ENCODE results near the gene CNPY2.
"Not testable (repeated sequence)": the region's sequence is repeated elsewhere in the genome, so short reads cannot be mapped to it uniquely, and the experiment has no call there.

The CNPY2 gene

DNA sequence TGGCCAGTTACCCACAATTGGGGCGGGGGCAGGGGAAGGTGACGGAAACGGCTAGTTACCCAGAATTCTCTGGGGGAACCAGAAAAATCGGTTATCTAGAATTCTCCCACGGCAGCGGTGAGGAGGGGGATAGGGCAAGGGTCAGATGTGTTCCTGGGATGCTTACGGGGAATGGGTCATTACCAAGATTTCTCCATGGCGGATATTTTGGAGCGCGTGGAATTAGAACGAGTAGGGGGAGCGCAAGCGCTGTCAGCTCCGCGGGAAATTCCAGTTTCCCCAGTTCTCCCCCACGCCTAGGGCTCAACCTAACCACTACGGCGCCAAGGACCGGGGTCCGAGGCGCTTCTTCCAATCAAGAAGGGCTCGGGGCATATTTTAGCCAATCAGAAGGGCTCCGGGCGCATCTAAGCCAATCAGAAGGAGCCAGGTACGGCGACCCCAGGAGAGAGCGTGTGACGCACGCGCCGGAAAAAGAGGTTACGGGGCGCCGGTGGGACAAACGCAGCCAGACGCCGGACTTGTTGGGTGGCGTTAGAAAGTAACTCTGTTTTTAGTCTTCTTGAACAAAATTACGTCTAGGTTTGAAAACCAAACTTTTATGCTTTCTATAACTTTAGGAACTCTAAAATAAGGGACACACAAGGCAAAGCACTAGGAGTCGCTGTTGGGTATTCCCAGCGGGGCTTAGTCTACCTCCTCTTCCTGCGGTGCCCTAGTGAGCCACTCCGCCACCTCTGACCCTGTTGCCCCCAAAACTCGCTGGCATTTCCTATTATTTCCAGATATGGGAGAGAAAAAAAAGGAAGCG, 18.1 kb upstream of the CNPY2 start, which contains the start of gene PAN2:
Gene PAN2 (minus strand): TSS at position 322 of the 811 bp plus-strand sequence. CDS start 906 bp downstream, outside the sequence.
- peak; percentile 89 for DNase-seq

DNA sequence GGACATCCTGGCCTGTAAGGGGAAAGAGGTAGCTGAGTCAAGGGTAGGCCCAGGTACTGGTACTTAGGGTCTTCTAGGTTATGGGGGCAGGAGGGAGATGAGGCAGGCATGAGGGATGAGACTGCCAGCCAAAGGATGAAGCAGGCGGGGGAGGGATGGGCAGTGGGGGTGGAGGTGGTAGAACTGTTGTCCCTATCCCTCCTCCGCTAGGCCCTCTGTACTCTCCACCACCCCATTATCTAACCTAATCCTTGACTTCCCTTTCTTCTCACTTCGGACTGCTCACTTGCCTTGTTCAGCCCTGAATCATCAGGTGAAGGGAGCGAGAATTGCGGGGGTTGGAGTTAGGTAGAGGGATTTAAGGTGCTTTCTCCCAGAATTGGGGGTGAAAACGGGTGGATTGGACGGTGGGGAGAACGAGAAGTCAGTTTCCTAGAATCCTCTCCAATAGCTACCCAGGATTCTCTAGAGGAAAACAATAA, 17.4 kb upstream of the CNPY2 start:
- DNase-seq: no peak

DNA sequence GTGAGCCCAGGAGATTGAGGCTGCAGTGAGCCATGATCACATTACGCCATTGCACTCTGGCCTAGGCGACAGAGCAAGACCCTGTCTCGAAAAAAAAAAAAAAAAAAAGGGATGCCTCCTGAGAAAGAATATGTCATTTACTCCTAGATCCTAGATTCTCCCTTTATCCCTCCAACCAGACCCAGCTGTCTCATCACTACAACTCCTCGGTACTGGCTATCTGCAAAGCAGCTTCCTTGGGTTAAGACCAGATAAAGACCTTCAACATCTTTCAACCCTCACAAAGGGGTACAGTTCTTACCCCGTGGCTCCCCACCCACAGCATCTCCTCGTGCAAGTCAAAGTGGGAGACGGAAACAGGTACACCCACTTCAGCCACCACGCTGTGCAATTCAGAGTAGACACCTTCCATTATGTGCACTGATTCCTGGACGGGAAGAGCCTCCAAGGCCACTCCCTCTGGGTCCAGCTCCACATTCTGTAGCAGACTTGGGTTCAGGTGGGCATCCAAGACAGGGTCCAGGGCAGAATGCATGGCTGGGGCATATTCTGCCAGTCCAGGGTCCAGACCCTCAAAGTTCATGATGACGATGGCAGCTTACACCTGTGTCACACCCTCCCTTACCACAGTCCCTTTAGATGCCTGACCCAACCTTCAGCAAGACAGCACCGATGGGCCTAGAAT, 16.9 kb upstream of the CNPY2 start:
- DNase-seq: no peak

DNA sequence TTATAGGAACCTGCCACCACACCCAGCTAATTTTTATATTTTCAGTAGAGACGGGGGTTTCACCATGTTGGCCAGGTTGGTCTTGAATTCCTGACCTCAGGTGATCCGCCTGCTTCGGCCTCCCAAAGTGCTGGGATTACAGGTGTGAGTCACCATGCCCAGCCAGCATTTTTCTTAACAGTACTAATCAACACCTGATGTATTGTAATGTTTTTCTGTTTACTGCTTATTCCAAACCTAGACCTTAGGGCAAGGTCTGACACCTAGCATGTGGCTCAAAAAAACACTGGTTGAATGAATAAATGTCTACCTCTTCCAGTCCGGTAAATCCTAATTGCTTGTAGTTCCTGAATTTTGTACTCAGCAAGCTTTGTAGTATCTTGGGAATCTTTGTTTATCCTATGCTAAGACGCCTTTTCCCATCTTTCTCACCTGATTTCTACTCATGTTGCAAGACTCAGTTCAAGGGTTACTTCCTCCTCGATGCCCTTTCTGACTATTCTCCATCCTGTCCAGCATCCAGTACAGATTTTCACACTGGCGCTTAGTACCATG, 15.2 kb upstream of the CNPY2 start:
- DNase-seq: no peak

DNA sequence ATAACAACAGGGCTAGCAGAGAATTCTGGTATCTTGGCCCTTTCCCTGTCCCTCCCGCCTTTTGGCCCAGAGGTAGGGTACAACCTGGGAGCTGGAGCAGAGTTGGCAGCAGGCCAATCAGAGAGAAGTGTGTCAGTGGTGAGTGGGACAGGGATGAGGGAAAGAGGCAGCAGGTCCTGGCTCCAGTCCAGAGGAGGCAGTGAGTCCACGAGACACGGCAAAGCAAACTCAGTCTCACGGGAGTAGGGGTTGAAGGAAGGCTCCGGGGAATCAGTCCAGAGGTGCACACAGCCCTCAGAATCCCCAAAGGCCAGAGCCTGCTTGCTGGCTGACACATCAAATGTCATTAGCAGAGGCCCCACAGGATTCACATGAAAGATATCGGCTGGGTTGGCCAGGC, 10.7 kb upstream of the CNPY2 start:
- DNase-seq: no peak

DNA sequence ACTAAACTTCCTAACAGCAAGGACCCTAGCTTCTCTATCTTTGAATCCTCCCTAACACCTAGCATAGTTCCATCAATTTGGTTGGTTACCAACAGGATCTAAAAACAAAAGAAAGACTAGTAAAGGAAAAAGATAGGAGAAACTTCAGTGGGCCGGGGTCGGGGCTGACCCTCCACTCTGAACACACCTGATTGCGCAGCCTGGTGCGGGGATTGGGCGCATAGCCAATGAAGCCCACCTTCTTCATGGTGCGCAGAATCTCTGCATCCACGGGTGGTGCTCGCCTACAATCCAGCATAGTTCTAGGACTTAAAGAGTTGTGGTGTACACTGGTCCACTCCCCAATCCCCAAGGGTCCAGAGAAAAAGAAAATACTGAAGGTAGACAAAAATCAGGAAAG, 10.3 kb upstream of the CNPY2 start:
- no peak for DNase-seq

DNA sequence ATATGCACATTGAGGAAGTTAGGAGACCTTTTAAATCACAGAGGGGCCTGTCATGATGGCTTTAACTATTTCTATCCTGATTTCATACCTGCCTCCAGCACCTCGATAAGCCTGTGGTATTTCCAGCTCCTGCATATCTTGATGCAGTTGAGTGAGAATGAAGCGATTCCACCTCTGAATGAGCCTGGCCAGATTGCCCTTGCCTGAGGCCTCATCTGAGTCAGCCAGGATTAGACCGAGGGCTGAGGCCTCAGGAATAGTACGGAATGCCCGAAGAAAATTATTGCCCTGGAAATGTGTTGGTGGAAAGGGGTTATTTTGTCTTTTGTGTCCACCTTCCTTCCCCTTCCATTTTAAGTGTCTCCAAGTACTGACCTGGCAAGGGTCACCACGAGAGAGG, 8.4 kb upstream of the CNPY2 start:
- DNase-seq: no peak

DNA sequence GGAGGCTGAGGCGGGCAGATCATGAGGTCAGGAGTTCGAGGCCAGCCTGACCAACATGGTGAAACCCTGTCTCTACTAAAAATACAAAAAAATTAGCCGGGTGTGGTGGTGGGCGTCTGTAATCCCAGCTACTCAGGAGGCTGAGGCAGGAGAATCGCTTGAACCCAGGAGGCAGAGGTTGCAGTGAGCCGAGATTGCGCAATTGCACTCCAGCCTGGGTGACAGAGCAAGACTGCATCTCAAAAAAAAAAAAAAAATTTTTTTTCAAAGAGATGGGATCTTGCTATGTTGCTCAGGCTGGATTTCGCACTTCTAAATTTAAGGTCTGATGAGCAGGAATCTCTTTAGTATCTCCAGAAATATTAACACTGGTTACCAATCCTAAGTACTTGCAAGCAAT, 5.8 kb upstream of the CNPY2 start:
- DNase-seq: not testable (repeated sequence)

DNA sequence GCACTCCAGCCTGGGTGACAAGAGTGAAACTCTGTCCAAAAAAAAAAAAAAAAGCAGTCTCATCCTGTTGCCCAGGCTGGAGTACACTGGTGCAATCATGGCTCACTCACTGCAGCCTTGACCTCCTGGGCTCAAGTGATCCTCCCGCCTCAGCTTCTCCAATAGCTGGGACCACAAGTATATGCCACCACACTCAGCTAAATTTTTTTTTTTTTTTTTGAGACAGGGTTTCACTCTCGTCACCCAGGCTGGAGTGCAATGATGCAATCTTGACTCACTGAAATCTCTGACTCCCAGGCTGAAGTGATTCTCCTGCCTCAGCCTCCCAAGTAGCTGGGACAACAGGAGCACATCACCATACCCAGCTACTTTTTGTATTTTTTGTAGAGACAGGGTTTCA, 5.2 kb upstream of the CNPY2 start:
- DNase-seq: no peak

DNA sequence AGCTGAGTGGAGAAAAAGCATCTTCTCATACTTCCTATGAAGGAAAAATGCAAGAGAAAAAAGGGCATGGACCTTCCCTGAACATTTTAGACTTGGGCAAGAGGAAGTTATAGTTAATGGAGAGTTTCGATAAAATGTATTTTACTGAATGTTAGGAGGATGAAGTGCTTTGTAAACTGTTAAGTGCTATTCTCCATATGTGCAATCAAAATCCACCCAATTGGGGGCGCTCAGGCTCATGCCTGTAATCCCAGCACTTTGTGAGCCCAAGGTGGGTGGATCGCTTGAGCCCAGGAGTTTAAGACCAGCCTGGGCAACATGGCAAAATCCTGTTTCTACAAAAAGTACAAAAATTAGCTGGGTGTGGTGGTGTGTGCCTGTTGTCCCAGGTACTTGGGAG, 1.9 kb upstream of the CNPY2 start:
- DNase-seq: no peak

DNA sequence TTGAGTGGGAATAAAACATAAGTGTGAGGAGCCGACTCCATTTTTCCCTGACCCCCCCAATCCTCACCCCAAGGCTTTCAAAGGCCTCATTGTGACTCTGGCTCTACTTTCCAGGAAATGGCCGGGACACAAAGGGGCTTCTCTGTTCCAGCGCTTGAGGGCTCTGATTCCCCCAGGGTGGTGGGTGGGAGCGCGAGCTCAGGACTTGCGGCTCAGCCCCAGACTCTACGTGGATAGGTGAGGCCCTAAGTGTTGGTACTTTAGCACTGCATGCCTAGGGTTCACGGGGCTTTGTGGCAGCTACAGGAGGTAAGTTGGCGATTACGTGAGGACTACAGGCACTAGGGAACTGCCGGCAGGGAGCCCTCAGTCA, 553 bp downstream of the CNPY2 start:
- DNase-seq: no peak

DNA sequence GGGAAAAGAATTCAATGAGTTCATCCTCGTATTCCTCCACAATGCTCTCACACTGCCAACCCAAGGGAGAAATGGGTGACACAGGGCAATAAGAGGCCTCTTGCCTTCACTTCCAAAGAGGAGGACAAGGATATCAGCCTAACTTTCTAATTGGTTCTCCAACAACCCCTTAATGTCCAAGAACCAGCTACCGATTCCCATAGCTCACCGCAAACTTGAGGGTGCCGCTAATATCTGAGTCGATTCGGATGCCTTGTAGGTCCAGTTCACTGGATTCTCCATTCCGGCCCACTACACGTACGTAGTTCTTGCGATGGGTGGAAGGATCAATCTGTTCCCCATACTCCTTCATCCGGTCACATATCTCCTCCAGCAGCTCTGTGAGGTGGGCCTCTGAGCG, 4.8 kb downstream of the CNPY2 start:
- DNase-seq: no peak

DNA sequence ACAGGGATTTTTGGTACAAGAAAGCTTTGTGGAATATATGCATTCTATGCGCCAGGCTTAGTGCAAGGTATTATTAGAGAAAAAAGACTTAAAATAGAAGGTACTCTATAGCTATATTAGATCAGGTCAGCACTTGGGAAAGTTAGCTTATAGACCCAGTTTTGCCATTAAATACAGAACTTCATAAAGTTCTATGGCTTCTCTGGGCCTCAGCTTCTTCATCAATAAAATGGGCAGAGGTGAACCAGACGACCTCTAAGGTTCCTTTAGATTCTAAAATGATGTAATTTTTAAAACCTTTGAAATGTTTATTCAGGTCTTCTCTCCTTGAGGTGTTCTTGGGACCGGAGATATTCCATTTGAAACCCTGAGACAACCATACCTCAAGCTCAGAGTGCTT, 7.1 kb downstream of the CNPY2 start:
- no peak for DNase-seq

DNA sequence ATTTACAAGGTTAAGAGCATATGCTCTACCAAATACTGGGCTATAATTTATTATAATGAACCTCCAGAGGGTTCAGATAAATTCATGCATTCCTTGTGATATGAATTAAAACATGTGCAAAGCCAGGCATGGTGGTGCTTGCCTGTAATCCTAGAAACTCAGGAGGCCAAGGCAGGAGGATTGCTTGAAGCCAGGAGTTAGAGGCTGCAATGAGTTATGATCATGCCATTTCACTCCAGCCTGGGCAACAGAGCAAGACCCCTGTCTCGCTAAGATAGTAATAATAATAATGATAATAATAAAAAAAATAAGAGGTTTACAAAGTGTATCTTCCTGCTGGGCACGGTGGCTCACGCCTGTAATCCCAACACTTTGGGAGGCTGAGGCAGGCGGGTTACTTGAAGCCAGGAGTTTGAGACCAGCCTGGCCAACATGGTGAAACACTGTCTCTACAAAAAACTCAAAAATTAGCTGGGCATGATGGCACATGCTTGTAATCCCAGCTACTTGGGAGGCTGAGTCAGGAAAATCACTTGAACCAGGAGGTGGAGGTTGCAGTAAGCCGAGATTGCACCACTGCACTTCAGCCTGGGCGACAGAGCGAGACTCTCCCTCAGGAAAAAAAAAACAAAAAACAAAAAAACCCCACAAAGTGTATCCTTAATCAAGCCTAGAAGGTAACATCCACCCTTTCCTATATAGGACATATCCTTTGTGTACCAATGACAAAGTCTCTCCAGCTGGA, 8.4 kb downstream of the CNPY2 start:
- no peak for DNase-seq

DNA sequence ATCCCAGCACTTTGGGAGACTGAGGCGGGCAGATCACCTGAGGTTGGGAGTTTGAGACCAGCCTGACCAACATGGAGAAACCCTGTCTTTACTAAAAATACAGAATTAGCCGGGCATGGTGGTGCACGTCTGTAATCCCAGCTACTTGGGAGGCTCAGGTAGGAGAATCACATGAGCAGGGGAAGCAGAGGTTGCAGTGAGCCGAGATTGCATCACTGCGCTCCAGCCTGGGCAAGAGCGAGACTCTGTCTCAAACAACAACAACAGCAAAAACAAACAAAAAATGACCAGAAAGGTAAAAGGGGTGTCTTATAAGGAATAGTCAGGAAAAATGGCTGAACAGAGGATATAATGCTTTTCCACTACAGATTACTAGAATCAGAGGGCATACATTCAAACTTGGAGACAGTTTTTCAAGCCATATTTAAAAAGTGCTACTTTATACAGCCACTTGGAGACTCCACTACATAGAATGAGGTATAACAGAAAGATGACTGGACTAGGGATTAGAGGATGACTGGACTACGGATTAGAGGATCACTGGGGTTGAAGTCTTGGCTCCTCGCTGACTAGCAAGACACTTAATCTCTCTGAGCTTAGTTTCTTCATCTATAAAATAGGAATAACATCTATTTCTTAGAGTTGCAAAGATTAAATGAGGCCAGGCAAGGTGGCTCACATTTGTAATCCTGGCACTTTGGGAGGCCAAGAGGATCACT, 10.8 kb downstream of the CNPY2 start:
- DNase-seq: no peak

DNA sequence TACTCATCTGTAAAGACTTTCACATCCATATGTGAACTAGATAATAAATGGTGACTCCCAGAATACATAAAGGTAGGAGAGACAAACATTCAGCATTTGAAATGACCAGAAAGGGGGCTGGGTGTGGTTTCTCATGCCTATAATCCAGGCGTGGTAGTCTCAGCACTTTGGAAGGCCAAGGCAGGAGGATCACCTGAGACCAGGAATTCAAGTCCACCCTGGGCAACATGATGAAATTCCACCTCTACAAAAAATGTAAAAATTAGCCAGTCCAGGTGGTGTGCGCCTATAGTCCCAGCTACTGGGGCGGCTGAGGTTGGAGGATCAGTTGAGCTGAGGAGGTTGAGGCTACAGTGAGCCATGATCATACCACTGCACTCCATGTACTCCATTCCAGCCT, 11.5 kb downstream of the CNPY2 start:
- no peak for DNase-seq

DNA sequence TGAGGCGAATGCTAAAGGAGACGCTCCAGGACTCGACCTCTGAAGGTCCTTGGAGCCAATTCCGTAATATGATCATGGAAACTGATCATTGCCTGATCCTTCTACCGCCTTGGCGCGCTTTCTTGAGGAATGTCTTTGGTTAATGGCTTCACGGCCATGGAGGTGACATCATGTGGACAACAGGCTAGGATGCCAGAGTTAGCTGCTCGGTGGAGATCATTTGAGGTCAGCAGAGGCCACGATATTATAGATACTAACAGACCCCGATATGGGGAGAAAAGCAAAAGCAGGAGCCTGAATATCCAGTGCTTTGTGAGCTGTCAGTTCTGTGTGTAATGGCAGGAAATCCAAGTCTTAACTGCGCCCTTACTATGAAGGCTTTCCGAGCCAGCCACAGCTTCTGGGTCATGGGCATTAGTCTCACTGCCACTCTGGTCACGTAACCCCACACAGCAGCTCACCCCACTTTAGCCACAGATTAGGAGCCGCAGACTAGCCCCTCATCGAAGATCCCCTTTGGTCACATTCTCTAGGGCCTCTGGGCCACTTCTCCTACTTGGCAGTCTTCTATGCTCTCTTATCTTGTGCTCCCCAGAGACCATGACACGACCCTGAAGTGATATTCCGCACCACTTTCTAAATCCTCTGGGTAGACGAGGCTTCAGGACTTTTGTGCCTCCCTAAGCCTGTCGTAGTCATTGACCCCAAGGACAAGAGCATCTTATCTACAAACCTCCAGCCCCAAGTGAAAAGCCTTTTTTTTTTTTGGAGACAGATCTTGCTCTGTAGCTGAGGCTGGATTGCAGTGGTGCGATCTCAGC, 14.9 kb downstream of the CNPY2 start:
- no peak for DNase-seq

DNA sequence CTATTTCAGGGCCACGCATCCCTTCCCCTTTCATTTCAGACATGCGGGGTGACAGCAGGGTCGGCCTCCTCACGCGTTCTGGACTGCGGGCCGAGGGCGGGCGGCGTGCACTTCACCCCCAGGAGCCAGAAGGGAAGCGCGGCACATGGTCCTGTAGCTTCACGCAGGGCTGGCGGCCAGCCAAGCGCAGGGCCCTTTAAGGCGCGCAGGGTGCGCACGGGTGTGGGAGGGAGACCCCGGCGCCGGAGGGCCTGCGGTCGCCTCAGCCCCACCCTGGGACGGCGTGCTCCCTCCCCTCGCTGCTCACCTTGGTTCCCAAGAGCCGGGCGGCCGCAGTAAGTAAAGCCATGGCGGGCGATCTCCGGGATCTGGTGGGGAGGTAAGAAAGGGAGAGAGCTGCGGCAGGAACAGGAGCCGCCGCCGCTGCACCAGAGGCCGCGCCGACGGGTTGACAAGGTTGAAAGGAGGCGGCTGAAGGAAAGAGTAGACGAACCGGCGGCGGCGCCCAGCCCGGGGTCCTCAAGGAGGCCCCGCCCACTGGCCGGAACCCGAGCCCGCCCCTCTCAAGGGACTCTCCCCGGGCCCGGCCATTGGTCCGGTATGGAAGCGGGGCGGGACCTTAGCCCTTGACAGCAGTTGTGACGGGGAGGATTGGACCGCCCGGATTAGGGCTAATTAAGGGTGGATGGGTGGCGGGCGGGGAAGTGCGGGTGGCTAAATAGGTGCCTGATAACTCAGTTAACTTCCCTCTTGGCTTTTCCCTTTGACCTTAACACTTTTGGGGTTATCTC, 15.7 kb downstream of the CNPY2 start, which contains the start of gene CS:
Gene CS (minus strand): TSS at position 478 of the 791 bp plus-strand sequence. CDS start 129 bp downstream, at position 349.
- peak; percentile 97 for DNase-seq

DNA sequence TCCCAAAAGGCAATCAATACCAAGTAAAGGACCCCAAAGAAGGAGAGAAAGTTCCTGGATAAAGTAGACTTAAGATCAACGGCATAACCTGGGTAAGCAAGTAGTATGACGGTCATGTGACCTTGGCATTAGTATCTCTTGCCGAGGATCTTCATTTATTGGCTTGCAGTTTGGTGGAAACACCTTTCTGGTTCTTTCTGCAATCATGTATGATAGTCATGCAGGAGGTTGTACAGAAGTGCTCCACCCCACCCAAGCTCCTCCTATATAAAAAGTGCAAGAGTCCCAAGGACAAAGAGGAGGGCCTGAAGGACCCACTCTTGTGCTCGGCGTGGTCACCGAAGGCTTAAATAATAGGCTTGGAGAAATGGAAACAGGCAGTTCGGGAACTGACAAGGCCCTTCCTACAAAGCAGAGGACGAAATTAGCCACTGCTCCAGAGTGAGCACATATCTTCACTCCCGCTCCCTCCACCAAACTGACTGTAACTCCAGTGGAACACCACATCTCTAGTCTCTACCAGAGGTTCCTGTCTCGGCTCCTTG, 16.4 kb downstream of the CNPY2 start:
- no peak for DNase-seq

DNA sequence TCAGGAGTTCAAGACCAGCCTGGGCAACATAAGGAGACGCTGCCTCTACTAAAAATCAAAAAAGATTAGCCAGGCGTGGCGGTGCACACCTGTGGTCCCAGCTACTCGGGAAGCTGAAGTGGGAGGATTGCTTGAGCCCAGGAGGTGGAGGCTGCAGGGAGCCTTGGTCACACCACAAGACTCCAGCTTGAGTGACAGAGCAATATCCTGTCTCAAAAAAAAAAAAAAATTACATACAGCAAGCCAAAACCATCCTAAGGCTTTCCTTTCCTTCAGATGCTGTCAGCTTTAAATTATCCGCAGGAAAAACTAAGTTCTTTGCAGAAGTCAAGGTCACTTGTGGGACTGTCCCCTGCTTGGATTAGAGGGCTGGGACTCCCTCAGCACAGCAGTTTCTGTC, 17.0 kb downstream of the CNPY2 start:
- no peak for DNase-seq

Data from activated T-cell treated with anti-CD3 and anti-CD28 coated beads, Interleukin-2, amount 50 U/mL, for 1 hour (primary cell).